Measurements from ENCODE around the gene RAPGEF2. TPM values are rescaled to one million over a fixed set of nuclear protein-coding genes. Genes with fewer than 3 reads are reported as not detected.
A peak's percentile ranks its signal among the peaks of the same experiment; 100 is the strongest.
"Not testable (repeated sequence)": the region's sequence is repeated elsewhere in the genome, so short reads cannot be mapped to it uniquely, and the experiment has no call there.

RAPGEF2 gene
- total RNA-seq, 1 experiment from 2014 or later: 29.8 TPM

DNA sequence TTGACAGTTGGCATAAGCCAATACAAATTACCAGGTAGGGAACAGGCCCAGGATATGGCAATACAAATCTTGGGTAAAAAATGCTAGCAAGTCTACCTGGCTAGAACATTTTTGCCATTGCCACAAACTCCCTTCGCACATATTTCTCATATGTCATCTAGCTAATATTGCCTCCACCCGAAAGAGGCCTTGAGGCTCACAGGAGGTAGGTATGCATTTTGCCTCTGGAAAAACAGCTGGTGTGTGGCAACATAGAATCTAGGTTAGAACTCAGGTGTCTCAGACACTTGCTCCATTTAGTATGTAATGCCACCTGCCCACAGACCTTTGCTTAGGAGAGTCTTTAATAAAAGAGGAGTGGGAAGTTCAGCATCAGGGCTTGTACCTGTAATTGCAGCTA is 16.3 kb upstream of the RAPGEF2 start:
- Histone ChIP-seq H2AFZ (no peak overlapping the region), H3K4me3 (no peak overlapping the region), H4K20me1 (ENCODE audit: insufficient read depth) (no peaks in the 10 kb centered on the region), H3K27me3 (ENCODE audit: insufficient read depth, low read depth) (no peaks in the 10 kb centered on the region), H3K9me3 (ENCODE audit: insufficient read depth, low read depth) (no peaks in the 10 kb centered on the region), H3K79me2 (ENCODE audit: low read depth) (no peaks in the 10 kb centered on the region), H3K27ac (no peak overlapping the region), H3F3A (ENCODE audit: insufficient read depth, low read depth) (no peaks in the 10 kb centered on the region), H3K36me3 (ENCODE audit: low read depth) (no peaks in the 10 kb centered on the region), H3K4me2 (no peak overlapping the region), H3K9me2 (ENCODE audit: insufficient read depth) (no peaks in the 10 kb centered on the region), H3K4me1 (replicated peaks; ENCODE audit: insufficient read depth) (no peaks in the 10 kb centered on the region)
- BruUV-seq (replicated peaks): no TSS peak
- DNase-seq: no peak
- intact Hi-C loops (cut with micrococcal nuclease; ENCODE audit: unreplicated experiment): no loop called here
- ChIA-PET POLR2A (ENCODE audit: unreplicated experiment) (interaction anchor here (0.6 to 0.7 kb wide), 2 partner anchors 35 to 212 kb away, joined by 4 to 6 read pairs; no protein-coding TSS in a partner anchor), CTCF (no interaction called here)
- TF ChIP-seq CTCF (conservative IDR thresholded peaks at IDR 0.05): no peak
- TF ChIP-seq EZH2 (IDR thresholded peaks at IDR 0.05; ENCODE audit: low read depth): no peak

- no peaks in the 10 kb centered on the region for H3K27me3 ChIP-seq (ENCODE audit: insufficient read depth, low read depth)
- no peaks in the 10 kb centered on the region for H3K36me3 ChIP-seq (ENCODE audit: low read depth)
- peaks cover 14% of the 10 kb centered on the region; the same call in 1 of the 2 replicates for H3K4me1 ChIP-seq (replicated peaks; ENCODE audit: insufficient read depth)
- BruUV-seq (replicated peaks): no TSS peak
- intact Hi-C loops (cut with micrococcal nuclease; ENCODE audit: unreplicated experiment): no loop called here
- H3K9me3 ChIP-seq (ENCODE audit: insufficient read depth, low read depth): no peaks in the 10 kb centered on the region
- no peaks in the 10 kb centered on the region for H4K20me1 ChIP-seq (ENCODE audit: insufficient read depth)
- H2AFZ ChIP-seq: no peak overlapping the region
- H3F3A ChIP-seq (ENCODE audit: insufficient read depth, low read depth): no peaks in the 10 kb centered on the region
- ChIA-PET CTCF (no interaction called here), POLR2A (ENCODE audit: unreplicated experiment) (no interaction called here)
- H3K4me2 ChIP-seq: no peak overlapping the region
- TF ChIP-seq EZH2 (IDR thresholded peaks at IDR 0.05; ENCODE audit: low read depth) (no peak), CTCF (conservative IDR thresholded peaks at IDR 0.05) (no peak)
- no peaks in the 10 kb centered on the region for H3K9me2 ChIP-seq (ENCODE audit: insufficient read depth)
- no peak overlapping the region for H3K4me3 ChIP-seq
- DNase-seq: no peak
- H3K27ac ChIP-seq: no peak overlapping the region
- H3K79me2 ChIP-seq (ENCODE audit: low read depth): no peaks in the 10 kb centered on the region
Observed at GRCh38 chr4:159090255-159090654, 12.6 kb upstream of the RAPGEF2 start.

DNA sequence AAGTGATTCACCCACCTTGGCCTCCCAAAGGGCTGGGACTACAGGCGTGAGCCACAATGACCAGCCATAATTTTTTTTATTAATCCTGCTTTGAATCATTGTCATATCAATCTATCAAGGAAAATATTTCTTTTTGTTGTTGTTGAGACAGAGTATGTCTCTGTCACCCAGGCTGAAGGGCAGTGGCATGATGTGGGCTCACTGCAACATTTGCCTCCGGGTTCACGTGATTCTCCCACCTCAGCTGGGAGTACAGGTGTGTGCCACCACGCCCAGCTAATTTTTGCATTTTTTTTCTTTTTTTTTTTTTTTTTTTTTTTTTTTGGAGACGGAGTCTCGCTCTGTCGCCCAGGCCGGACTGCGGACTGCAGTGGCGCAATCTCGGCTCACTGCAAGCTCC is 8.7 kb upstream of the RAPGEF2 start:
- H3K36me3 ChIP-seq (ENCODE audit: low read depth); H3F3A ChIP-seq (ENCODE audit: insufficient read depth, low read depth); CTCF ChIA-PET; BruUV-seq (replicated peaks); H3K79me2 ChIP-seq (ENCODE audit: low read depth); intact Hi-C loops (cut with micrococcal nuclease; ENCODE audit: unreplicated experiment); H3K27me3 ChIP-seq (ENCODE audit: insufficient read depth, low read depth); H3K9me3 ChIP-seq (ENCODE audit: insufficient read depth, low read depth); H2AFZ ChIP-seq; H3K9me2 ChIP-seq (ENCODE audit: insufficient read depth); H4K20me1 ChIP-seq (ENCODE audit: insufficient read depth); H3K4me3 ChIP-seq: not testable (repeated sequence)
- POLR2A ChIA-PET (ENCODE audit: unreplicated experiment): interaction anchor here (0.7 kb wide), 1 partner anchor 8 kb away, joined by 12 read pairs; no protein-coding TSS in a partner anchor
- H3K4me2 ChIP-seq: peak overlapping the region; percentile 42; the same call in 1 of the 2 replicates
- DNase-seq: peak; percentile 41 to 80
- peaks cover 31% of the 10 kb centered on the region for H3K4me1 ChIP-seq (replicated peaks; ENCODE audit: insufficient read depth)
- peak overlapping the region; percentile 88 for H3K27ac ChIP-seq

- no peak for DNase-seq
- peaks cover 31% of the 10 kb centered on the region for H3K4me1 ChIP-seq (replicated peaks; ENCODE audit: insufficient read depth)
- ChIA-PET CTCF (no interaction called here), POLR2A (ENCODE audit: unreplicated experiment) (no interaction called here)
- TF ChIP-seq CTCF (conservative IDR thresholded peaks at IDR 0.05) (no peak), EZH2 (IDR thresholded peaks at IDR 0.05; ENCODE audit: low read depth) (no peak)
- no peak overlapping the region for H3K4me3 ChIP-seq
- intact Hi-C loops (cut with micrococcal nuclease; ENCODE audit: unreplicated experiment): no loop called here
- no peaks in the 10 kb centered on the region for H3K9me2 ChIP-seq (ENCODE audit: insufficient read depth)
- H3K36me3 ChIP-seq (ENCODE audit: low read depth): no peaks in the 10 kb centered on the region
- BruUV-seq (replicated peaks): no TSS peak
- H3K27ac ChIP-seq: no peak overlapping the region
- H3K79me2 ChIP-seq (ENCODE audit: low read depth): no peaks in the 10 kb centered on the region
- no peak overlapping the region for H3K4me2 ChIP-seq
- no peaks in the 10 kb centered on the region for H3K27me3 ChIP-seq (ENCODE audit: insufficient read depth, low read depth)
- no peaks in the 10 kb centered on the region for H3F3A ChIP-seq (ENCODE audit: insufficient read depth, low read depth)
- no peak overlapping the region for H2AFZ ChIP-seq
- no peaks in the 10 kb centered on the region for H4K20me1 ChIP-seq (ENCODE audit: insufficient read depth)
- no peaks in the 10 kb centered on the region for H3K9me3 ChIP-seq (ENCODE audit: insufficient read depth, low read depth)
Observed at GRCh38 chr4:159096434-159096833, 6.4 kb upstream of the RAPGEF2 start.

Data from PC-9 (cell line).